K562 (cell line): ENCODE measurements around the gene FAM234A.

Experiments used
- EZH2 ChIP-seq: IDR thresholded peaks from 2 replicates; pipeline ENCODE4 v1.6.1; 2012; ENCODE audit warnings: low read depth, mild to moderate bottlenecking, inconsistent platforms, low read length, borderline replicate concordance
- POLR2AphosphoS5 ChIP-seq: IDR thresholded peaks from 2 replicates; pipeline ENCODE4 v1.6.1; 2011; ENCODE audit warnings: mild to moderate bottlenecking, low read depth, low read length, moderate library complexity; ENCODE audit not compliant: control insufficient read depth, insufficient read depth
- RBM34 ChIP-seq: fragments of 200-400 bp; formaldehyde crosslinking; IDR thresholded peaks from 2 replicates; pipeline ENCODE4 v1.6.1; 2018; ENCODE audit warnings: low read length, borderline replicate concordance; ENCODE audit not compliant: insufficient read depth
- TF ChIP-seq, protein P1 (sequence below): sonication (generic); formaldehyde crosslinking; IDR thresholded peaks from 2 replicates; pipeline ENCODE4 v1.8.0; 2022; ENCODE audit warnings: mild to moderate bottlenecking, missing genetic modification reagents

DNA sequence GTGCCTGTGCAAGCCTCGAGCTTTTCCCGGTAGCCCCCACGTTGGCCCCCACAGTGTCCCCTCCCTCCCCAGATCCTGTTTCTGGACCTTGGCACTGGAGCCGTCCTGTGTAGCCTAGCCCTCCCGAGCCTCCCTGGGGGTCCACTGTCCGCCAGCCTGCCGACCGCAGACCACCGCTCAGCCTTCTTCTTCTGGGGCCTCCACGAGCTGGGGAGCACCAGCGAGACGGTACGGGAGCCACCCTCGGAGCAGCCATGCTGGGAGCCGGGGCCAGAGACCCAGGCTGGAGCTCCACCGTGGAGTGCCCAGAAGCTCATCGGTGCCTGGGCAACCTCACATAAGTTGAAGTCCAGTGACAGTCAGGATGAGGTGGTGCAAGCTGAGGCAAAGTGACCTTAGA, 29.3 kb downstream of the FAM234A start:
- TF ChIP-seq EZH2 (no peak), POLR2AphosphoS5 (no peak), RBM34 (no peak)
- TF ChIP-seq, protein P1, sequence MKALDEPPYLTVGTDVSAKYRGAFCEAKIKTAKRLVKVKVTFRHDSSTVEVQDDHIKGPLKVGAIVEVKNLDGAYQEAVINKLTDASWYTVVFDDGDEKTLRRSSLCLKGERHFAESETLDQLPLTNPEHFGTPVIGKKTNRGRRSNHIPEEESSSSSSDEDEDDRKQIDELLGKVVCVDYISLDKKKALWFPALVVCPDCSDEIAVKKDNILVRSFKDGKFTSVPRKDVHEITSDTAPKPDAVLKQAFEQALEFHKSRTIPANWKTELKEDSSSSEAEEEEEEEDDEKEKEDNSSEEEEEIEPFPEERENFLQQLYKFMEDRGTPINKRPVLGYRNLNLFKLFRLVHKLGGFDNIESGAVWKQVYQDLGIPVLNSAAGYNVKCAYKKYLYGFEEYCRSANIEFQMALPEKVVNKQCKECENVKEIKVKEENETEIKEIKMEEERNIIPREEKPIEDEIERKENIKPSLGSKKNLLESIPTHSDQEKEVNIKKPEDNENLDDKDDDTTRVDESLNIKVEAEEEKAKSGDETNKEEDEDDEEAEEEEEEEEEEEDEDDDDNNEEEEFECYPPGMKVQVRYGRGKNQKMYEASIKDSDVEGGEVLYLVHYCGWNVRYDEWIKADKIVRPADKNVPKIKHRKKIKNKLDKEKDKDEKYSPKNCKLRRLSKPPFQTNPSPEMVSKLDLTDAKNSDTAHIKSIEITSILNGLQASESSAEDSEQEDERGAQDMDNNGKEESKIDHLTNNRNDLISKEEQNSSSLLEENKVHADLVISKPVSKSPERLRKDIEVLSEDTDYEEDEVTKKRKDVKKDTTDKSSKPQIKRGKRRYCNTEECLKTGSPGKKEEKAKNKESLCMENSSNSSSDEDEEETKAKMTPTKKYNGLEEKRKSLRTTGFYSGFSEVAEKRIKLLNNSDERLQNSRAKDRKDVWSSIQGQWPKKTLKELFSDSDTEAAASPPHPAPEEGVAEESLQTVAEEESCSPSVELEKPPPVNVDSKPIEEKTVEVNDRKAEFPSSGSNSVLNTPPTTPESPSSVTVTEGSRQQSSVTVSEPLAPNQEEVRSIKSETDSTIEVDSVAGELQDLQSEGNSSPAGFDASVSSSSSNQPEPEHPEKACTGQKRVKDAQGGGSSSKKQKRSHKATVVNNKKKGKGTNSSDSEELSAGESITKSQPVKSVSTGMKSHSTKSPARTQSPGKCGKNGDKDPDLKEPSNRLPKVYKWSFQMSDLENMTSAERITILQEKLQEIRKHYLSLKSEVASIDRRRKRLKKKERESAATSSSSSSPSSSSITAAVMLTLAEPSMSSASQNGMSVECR (CRISPR knock-in tag), result no peak
